HCT116 (cell line): ENCODE measurements around the gene AADACL4. TPM values are rescaled to one million over a fixed set of nuclear protein-coding genes. Genes with fewer than 3 reads are reported as not detected.

Experiments
- ATAC-seq: fragments of 200-7000 bp; cut with Tn5 transposase; 2 replicates; pipeline ENCODE4 v1.9.1; 2020; ENCODE audit warnings: mild to moderate bottlenecking, moderate library complexity
- BruUV-seq: library from RNA; stranded (reverse); fragments of 400-500 nt; replicated peaks from 2 replicates; lab custom pipeline; 2021; lab: Mats Ljungman, UMichigan
- CTCF ChIA-PET: fragments of 300-600 bp; sonication (Branson Sonifier 250); formaldehyde crosslinking; loops from one replicate; lab custom pipeline; 2021; ENCODE audit warnings: antibody characterized with exemption; lab: Charles Lee
- POLR2A ChIA-PET: fragments of 300-600, 350-600 bp; sonication (Branson Sonifier 250); formaldehyde crosslinking; loops from one replicate; lab custom pipeline; 2021; ENCODE audit warnings: antibody characterized with exemption; lab: Charles Lee
- RAD21 ChIA-PET, 2 experiments: fragments of 300-600 bp; sonication (Branson Sonifier 250); formaldehyde crosslinking; loops; one replicate each; lab custom pipeline; 2023; ENCODE audit warnings: low total read pairs in 2 of 2; ENCODE audit not compliant: uncharacterized antibody in 2 of 2, unreplicated experiment in 2 of 2, low non-redundant PET in 1 of 2; lab: Charles Lee
- DNase-seq: peaks from one replicate; pipeline ENCODE4 v3.0.0-alpha.2; 2010; ENCODE audit warnings: low read depth, low spot score
- H2AFZ ChIP-seq: fragments of 200-600 bp; shearing (Covaris generic), sonication (generic); 2 replicates; pipeline ENCODE4 v1.6.1; 2017; ENCODE audit warnings: low read depth, mixed run types, mixed read lengths, antibody characterized with exemption, low read length; ENCODE audit not compliant: poor library complexity, severe bottlenecking
- H3K27ac ChIP-seq: 2 replicates; pipeline ENCODE4 v1.5.1; 2012; ENCODE audit warnings: low read depth, low read length
- H3K27me3 ChIP-seq: fragments of 200-600 bp; sonication (generic); 2 replicates; pipeline ENCODE4 v1.6.1; 2016; ENCODE audit warnings: mixed run types, low read length, mixed read lengths; ENCODE audit not compliant: insufficient read depth
- H3K36me3 ChIP-seq, 2 experiments: fragments of 200-500 bp in 1 of 2; fragments of 200-600 bp in 1 of 2; sonication (Bioruptor generic) in 1 of 2; sonication (generic) in 1 of 2; 2 replicates each; pipeline versions ENCODE4 v1.5.1 to v1.6.1; 2014 to 2016; ENCODE audit warnings: low read length in 2 of 2, inconsistent platforms in 1 of 2, mixed read lengths in 1 of 2, mixed run types in 1 of 2; ENCODE audit not compliant: insufficient read depth in 2 of 2, control insufficient read depth in 1 of 2
- H3K4me1 ChIP-seq, 2 experiments: fragments of 200-600 bp in 1 of 2; sonication (generic) in 1 of 2; 2 replicates each; pipeline versions ENCODE4 v1.5.1 to v1.6.1; 2012 to 2017; ENCODE audit warnings: low read length in 2 of 2, inconsistent platforms in 1 of 2, mild to moderate bottlenecking in 1 of 2, mixed read lengths in 1 of 2, mixed run types in 1 of 2, moderate library complexity in 1 of 2; ENCODE audit not compliant: insufficient read depth in 2 of 2, control insufficient read depth in 1 of 2
- H3K4me2 ChIP-seq: fragments of 200-600 bp; sonication (generic); 2 replicates; pipeline ENCODE4 v1.6.1; 2017; ENCODE audit warnings: mixed run types, low read length, mixed read lengths
- H3K4me3 ChIP-seq, 2 experiments: fragments of 200-600 bp in 1 of 2; sonication (generic) in 1 of 2; replicated peaks in 1 of 2; 2 replicates each; pipeline ENCODE4 v1.5.1; 2011 to 2016; ENCODE audit warnings: low read length in 2 of 2, control low read depth in 1 of 2, low read depth in 1 of 2, mild to moderate bottlenecking in 1 of 2, mixed read lengths in 1 of 2, mixed run types in 1 of 2
- H3K79me2 ChIP-seq: fragments of 200-600 bp; sonication (generic); 2 replicates; pipeline ENCODE4 v1.6.1; 2017; ENCODE audit warnings: mild to moderate bottlenecking, mixed run types, low read length, moderate library complexity, mixed read lengths; ENCODE audit not compliant: insufficient read depth
- H3K9ac ChIP-seq: fragments of 200-600 bp; sonication (generic); 2 replicates; pipeline ENCODE4 v1.6.1; 2016; ENCODE audit warnings: low read length, mixed read lengths
- H3K9me2 ChIP-seq: fragments of 200-600 bp; sonication (generic), shearing (Covaris generic); 2 replicates; pipeline ENCODE4 v1.6.1; 2017; ENCODE audit warnings: mixed run types, mild to moderate bottlenecking, moderate library complexity; ENCODE audit not compliant: insufficient read depth
- H3K9me3 ChIP-seq, 2 experiments: fragments of 200-500 bp in 1 of 2; fragments of 200-600 bp in 1 of 2; sonication (Bioruptor generic) in 1 of 2; sonication (generic) in 1 of 2; 2 replicates each; pipeline ENCODE4 v1.6.1; 2014 to 2017; ENCODE audit warnings: low read length in 2 of 2, mixed read lengths in 2 of 2, inconsistent platforms in 1 of 2, low read depth in 1 of 2, mild to moderate bottlenecking in 1 of 2, mixed run types in 1 of 2, moderate library complexity in 1 of 2; ENCODE audit not compliant: control insufficient read depth in 1 of 2, insufficient read depth in 1 of 2
- H4K20me1 ChIP-seq: fragments of 200-600 bp; sonication (generic), shearing (Covaris generic); 2 replicates; pipeline ENCODE4 v1.6.1; 2017; ENCODE audit warnings: mixed run types, mild to moderate bottlenecking, moderate library complexity; ENCODE audit not compliant: insufficient read depth
- CBX3 ChIP-seq: IDR thresholded peaks from 2 replicates; pipeline ENCODE4 v1.6.1; 2012; ENCODE audit warnings: low read depth
- EGR1 ChIP-seq: IDR thresholded peaks from 2 replicates; pipeline ENCODE4 v1.6.1; 2012; ENCODE audit warnings: low read depth
- ELF1 ChIP-seq: IDR thresholded peaks from 2 replicates; pipeline ENCODE4 v1.6.1; 2012; ENCODE audit warnings: low read depth, borderline replicate concordance
- EZH2phosphoT487 ChIP-seq: fragments of 200-600 bp; IDR thresholded peaks from 2 replicates; pipeline ENCODE4 v1.6.1; 2018; ENCODE audit warnings: antibody characterized with exemption, borderline replicate concordance
- JUND ChIP-seq: IDR thresholded peaks from 2 replicates; pipeline ENCODE4 v1.6.1; 2012
- POLR2A ChIP-seq: IDR thresholded peaks from 2 replicates; pipeline ENCODE4 v1.7.0; 2011; ENCODE audit warnings: borderline replicate concordance; ENCODE audit not compliant: insufficient read depth, insufficient read length; ENCODE audit errors: extremely low read depth
- POLR2AphosphoS5 ChIP-seq: IDR thresholded peaks from 2 replicates; pipeline ENCODE4 v1.6.1; 2011; ENCODE audit warnings: mild to moderate bottlenecking, low read depth, low read length, moderate library complexity
- SIN3A ChIP-seq: IDR thresholded peaks from 2 replicates; pipeline ENCODE4 v1.6.1; 2012; ENCODE audit warnings: low read depth
- SRF ChIP-seq: IDR thresholded peaks from 2 replicates; pipeline ENCODE4 v1.6.1; 2012; ENCODE audit warnings: low read depth
- TCF7L2 ChIP-seq: IDR thresholded peaks from 2 replicates; pipeline ENCODE4 v1.7.0; 2011; ENCODE audit warnings: borderline replicate concordance, inconsistent platforms; ENCODE audit not compliant: insufficient read depth, insufficient read length; ENCODE audit errors: extremely low read depth
- YY1 ChIP-seq: IDR thresholded peaks from 2 replicates; pipeline ENCODE4 v1.6.1; 2011; ENCODE audit warnings: low read length, low read depth, moderate library complexity, mild to moderate bottlenecking; ENCODE audit not compliant: insufficient replicate concordance; ENCODE audit errors: extremely low read depth
- ZFX ChIP-seq: fragments of 450-650 bp; IDR thresholded peaks from 2 replicates; pipeline ENCODE4 v1.6.1; 2017
- intact Hi-C: fragments of 100-400 bp; cut with micrococcal nuclease; formaldehyde crosslinking; loops from 2 replicates; pipeline ENCODE4 v1.10.0; 2022
- total RNA-seq: library from RNA; stranded (reverse); gene quantifications from one replicate; pipeline ENCODE4 v1.2.1, GENCODE V29; 2021; ENCODE audit not compliant: unreplicated experiment
- TF ChIP-seq, protein P1 (sequence below): IDR thresholded peaks from 2 replicates; pipeline ENCODE4 v1.6.1; 2012; ENCODE audit warnings: low read depth
- TF ChIP-seq, protein P2 (sequence below): IDR thresholded peaks from 2 replicates; pipeline ENCODE4 v1.6.1; 2012
- TF ChIP-seq, protein P3 (sequence below): IDR thresholded peaks from 2 replicates; pipeline ENCODE4 v1.6.1; 2012
- TF ChIP-seq, protein P4 (sequence below): IDR thresholded peaks from 2 replicates; pipeline ENCODE4 v1.6.1; 2011; ENCODE audit warnings: mild to moderate bottlenecking, low read length, moderate library complexity; ENCODE audit not compliant: insufficient replicate concordance; ENCODE audit errors: extremely low read depth

Gene AADACL4
- total RNA-seq, 1 experiment from 2014 or later, result not detected

DNA sequence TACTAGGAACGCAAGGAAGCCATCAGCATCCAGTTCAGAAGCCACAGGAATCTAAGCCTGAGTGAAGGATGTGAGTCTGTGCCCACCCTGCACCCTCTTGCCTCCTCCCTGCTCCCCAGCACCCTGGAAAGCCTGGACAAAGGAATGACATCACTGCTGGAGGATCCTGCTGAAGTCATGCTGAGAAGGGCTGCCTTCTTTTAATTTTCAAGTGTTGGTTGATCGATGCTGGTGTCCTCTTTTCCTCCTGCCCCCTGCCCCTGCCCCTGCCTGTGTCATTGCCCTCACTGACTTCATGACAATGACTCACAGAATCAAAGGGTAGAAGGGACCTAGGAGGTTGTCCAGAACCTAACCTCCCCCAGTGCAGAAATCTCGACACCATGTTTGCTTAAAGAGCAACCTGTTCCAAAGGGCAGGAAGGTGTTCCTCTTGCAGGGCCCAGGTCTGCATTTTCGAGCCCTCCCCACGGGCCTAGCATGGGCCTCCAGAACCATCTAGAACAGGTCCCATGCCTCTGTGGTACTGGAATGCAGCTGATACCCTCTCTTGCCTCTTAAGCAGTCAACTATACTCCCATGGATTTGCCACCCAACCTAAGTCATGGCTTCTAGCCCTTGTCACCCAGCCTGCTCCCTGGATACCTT, 35.5 kb upstream of the AADACL4 start:
- Histone ChIP-seq H3K9me3 (no peaks in the 10 kb centered on the region), H3K27ac (no peak overlapping the region), H3K9me2 (no peaks in the 10 kb centered on the region), H3K27me3 (no peaks in the 10 kb centered on the region), H3K79me2 (peaks cover 52% of the 10 kb centered on the region), H2AFZ (no peak overlapping the region), H4K20me1 (no peaks in the 10 kb centered on the region), H3K9ac (no peak overlapping the region), H3K4me2 (no peak overlapping the region), H3K4me1 (peaks cover 19 to 62% of the 10 kb centered on the region in 2 experiments), H3K4me3 (no peak overlapping the region), H3K36me3 (peaks cover 2 to 5% of the 10 kb centered on the region in 2 experiments; a peak in 1 of 4 replicates)
- ChIA-PET RAD21 (no interaction called here), CTCF (no interaction called here), POLR2A (no interaction called here)
- TF ChIP-seq, protein P1, sequence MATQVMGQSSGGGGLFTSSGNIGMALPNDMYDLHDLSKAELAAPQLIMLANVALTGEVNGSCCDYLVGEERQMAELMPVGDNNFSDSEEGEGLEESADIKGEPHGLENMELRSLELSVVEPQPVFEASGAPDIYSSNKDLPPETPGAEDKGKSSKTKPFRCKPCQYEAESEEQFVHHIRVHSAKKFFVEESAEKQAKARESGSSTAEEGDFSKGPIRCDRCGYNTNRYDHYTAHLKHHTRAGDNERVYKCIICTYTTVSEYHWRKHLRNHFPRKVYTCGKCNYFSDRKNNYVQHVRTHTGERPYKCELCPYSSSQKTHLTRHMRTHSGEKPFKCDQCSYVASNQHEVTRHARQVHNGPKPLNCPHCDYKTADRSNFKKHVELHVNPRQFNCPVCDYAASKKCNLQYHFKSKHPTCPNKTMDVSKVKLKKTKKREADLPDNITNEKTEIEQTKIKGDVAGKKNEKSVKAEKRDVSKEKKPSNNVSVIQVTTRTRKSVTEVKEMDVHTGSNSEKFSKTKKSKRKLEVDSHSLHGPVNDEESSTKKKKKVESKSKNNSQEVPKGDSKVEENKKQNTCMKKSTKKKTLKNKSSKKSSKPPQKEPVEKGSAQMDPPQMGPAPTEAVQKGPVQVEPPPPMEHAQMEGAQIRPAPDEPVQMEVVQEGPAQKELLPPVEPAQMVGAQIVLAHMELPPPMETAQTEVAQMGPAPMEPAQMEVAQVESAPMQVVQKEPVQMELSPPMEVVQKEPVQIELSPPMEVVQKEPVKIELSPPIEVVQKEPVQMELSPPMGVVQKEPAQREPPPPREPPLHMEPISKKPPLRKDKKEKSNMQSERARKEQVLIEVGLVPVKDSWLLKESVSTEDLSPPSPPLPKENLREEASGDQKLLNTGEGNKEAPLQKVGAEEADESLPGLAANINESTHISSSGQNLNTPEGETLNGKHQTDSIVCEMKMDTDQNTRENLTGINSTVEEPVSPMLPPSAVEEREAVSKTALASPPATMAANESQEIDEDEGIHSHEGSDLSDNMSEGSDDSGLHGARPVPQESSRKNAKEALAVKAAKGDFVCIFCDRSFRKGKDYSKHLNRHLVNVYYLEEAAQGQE, result no peak
- TF ChIP-seq POLR2AphosphoS5 (no peak), SRF (no peak), TCF7L2 (no peak), POLR2A (no peak), EZH2phosphoT487 (no peak), SIN3A (no peak), EGR1 (no peak), JUND (no peak), ZFX (no peak), CBX3 (no peak), ELF1 (no peak), YY1 (no peak)
- TF ChIP-seq, protein P2, sequence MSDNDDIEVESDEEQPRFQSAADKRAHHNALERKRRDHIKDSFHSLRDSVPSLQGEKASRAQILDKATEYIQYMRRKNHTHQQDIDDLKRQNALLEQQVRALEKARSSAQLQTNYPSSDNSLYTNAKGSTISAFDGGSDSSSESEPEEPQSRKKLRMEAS, result no peak
- TF ChIP-seq, protein P3, sequence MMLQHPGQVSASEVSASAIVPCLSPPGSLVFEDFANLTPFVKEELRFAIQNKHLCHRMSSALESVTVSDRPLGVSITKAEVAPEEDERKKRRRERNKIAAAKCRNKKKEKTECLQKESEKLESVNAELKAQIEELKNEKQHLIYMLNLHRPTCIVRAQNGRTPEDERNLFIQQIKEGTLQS, result no peak
- TF ChIP-seq, protein P4, sequence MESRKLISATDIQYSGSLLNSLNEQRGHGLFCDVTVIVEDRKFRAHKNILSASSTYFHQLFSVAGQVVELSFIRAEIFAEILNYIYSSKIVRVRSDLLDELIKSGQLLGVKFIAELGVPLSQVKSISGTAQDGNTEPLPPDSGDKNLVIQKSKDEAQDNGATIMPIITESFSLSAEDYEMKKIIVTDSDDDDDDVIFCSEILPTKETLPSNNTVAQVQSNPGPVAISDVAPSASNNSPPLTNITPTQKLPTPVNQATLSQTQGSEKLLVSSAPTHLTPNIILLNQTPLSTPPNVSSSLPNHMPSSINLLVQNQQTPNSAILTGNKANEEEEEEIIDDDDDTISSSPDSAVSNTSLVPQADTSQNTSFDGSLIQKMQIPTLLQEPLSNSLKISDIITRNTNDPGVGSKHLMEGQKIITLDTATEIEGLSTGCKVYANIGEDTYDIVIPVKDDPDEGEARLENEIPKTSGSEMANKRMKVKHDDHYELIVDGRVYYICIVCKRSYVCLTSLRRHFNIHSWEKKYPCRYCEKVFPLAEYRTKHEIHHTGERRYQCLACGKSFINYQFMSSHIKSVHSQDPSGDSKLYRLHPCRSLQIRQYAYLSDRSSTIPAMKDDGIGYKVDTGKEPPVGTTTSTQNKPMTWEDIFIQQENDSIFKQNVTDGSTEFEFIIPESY, result no peak
- ATAC-seq, result no peak
- no TSS peak for BruUV-seq
- no peak for DNase-seq
- intact Hi-C loops, result no loop called here
